Lower leg skin (tissue), 3 donors: Measurements from ENCODE around the gene GCNT2.

Experiments
- POLR2A ChIP-seq, 2 donors: fragments of 450-650 bp; IDR thresholded peaks; one replicate each; pipeline ENCODE4 v1.6.1; 2016 to 2017; ENCODE audit warnings: antibody characterized with exemption in 2 of 2, mild to moderate bottlenecking in 1 of 2, moderate library complexity in 1 of 2
- TF ChIP-seq, protein P1 (sequence below), 3 donors: fragments of 450-650 bp; IDR thresholded peaks; one replicate each; pipeline ENCODE4 v1.5.1; 2016; ENCODE audit warnings: antibody characterized with exemption in 3 of 3, mild to moderate bottlenecking in 3 of 3, moderate library complexity in 2 of 3

DNA sequence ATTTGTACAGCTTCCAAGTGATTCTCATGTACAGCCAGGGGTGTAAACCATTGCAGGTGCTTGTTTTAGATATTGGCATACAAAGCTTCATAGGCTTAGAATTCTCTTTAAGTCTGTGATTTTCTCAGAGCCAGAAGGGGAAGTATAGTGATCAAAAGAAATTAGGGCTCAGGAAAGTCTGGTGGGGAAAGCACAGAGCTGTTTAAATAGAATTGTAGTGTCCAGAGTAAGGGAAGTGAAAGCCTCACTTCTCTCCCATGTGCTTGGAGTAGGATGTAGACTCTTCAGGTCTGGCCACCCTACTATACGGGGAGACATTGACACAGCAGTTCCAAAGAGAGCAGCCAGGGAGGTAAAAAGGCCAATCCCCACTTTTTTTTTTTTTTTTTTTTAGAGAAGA, 10.4 kb downstream of the GCNT2 start:
- TF ChIP-seq, protein P1, sequence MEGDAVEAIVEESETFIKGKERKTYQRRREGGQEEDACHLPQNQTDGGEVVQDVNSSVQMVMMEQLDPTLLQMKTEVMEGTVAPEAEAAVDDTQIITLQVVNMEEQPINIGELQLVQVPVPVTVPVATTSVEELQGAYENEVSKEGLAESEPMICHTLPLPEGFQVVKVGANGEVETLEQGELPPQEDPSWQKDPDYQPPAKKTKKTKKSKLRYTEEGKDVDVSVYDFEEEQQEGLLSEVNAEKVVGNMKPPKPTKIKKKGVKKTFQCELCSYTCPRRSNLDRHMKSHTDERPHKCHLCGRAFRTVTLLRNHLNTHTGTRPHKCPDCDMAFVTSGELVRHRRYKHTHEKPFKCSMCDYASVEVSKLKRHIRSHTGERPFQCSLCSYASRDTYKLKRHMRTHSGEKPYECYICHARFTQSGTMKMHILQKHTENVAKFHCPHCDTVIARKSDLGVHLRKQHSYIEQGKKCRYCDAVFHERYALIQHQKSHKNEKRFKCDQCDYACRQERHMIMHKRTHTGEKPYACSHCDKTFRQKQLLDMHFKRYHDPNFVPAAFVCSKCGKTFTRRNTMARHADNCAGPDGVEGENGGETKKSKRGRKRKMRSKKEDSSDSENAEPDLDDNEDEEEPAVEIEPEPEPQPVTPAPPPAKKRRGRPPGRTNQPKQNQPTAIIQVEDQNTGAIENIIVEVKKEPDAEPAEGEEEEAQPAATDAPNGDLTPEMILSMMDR (IDR thresholded peaks at IDR 0.05), result no peak
- no peak for TF ChIP-seq POLR2A (IDR thresholded peaks at IDR 0.05)
